ENCODE results near the gene KCNK18. TPM values are rescaled to one million over a fixed set of nuclear protein-coding genes. Genes with fewer than 3 reads are reported as not detected.

KCNK18 gene
- total RNA-seq, 2 experiments from 2014 or later, result not detected

GRCh38 chr10:117246997-117247671, 49.8 kb downstream of the KCNK18 start:
- intact Hi-C loops (cut with micrococcal nuclease), result no loop called here

GRCh38 chr10:117248750-117249465, 51.6 kb downstream of the KCNK18 start:
- Mint-ChIP-seq H3K4me1 (ENCODE audit: low read depth) (peaks cover 2% of the 10 kb centered on the region), H3K27me3 (peaks cover 34% of the 10 kb centered on the region), H3K9me3 (no peaks in the 10 kb centered on the region), H3K4me3 (no peak overlapping the region), H3K36me3 (no peaks in the 10 kb centered on the region), H3K27ac (no peak overlapping the region)
- ChIA-PET POLR2A (no interaction called here), CTCF (interaction anchor here (1.3 to 2.5 kb wide), 2 partner anchors 32 to 74 kb away, joined by 5 to 17 read pairs; no protein-coding TSS in a partner anchor)
- no peak for DNase-seq
- intact Hi-C loops (cut with micrococcal nuclease), result no loop called here

More at GRCh38 chr10:117246997-117247671, 49.8 kb downstream of the KCNK18 start:
- no peaks in the 10 kb centered on the region for H3K36me3 Mint-ChIP-seq
- H3K4me1 Mint-ChIP-seq (ENCODE audit: low read depth), result peaks cover 2% of the 10 kb centered on the region
- no peaks in the 10 kb centered on the region for H3K9me3 Mint-ChIP-seq
- peaks cover 43% of the 10 kb centered on the region for H3K27me3 Mint-ChIP-seq
- H3K27ac Mint-ChIP-seq, result no peak overlapping the region
- H3K4me3 Mint-ChIP-seq, result no peak overlapping the region
- ChIA-PET POLR2A (no interaction called here), CTCF (interaction anchor here (0.8 kb wide), 1 partner anchor 31 kb away, joined by 3 read pairs; no protein-coding TSS in a partner anchor)
- no peak for DNase-seq

- Mint-ChIP-seq H3K9me3 (no peaks in the 10 kb centered on the region), H3K36me3 (no peaks in the 10 kb centered on the region), H3K27me3 (peaks cover 30% of the 10 kb centered on the region), H3K4me3 (no peak overlapping the region), H3K4me1 (ENCODE audit: low read depth) (peaks cover 2% of the 10 kb centered on the region), H3K27ac (no peak overlapping the region)
- CTCF ChIA-PET, result interaction anchor here (1.3 to 2.5 kb wide), 2 partner anchors 33 to 75 kb away, joined by 5 to 17 read pairs; no protein-coding TSS in a partner anchor
- POLR2A ChIA-PET, result no interaction called here
- intact Hi-C loops (cut with micrococcal nuclease), result no loop called here
- DNase-seq, result no peak
Measured at GRCh38 chr10:117249493-117250093, 52.3 kb downstream of the KCNK18 start.

- DNase-seq, result no peak
Measured at GRCh38 chr10:117250411-117250810, 53.1 kb downstream of the KCNK18 start.

GRCh38 chr10:117253908-117254307, 56.6 kb downstream of the KCNK18 start:
- DNase-seq, result no peak
- no peak overlapping the region for H3K27ac Mint-ChIP-seq
- no peak overlapping the region for H3K4me3 Mint-ChIP-seq
- POLR2A ChIA-PET, result no interaction called here
- H3K9me3 Mint-ChIP-seq, result no peaks in the 10 kb centered on the region
- CTCF ChIA-PET, result no interaction called here
- H3K4me1 Mint-ChIP-seq (ENCODE audit: low read depth), result no peaks in the 10 kb centered on the region
- peaks cover 10% of the 10 kb centered on the region for H3K27me3 Mint-ChIP-seq
- no peaks in the 10 kb centered on the region for H3K36me3 Mint-ChIP-seq
- intact Hi-C loops (cut with micrococcal nuclease), result no loop called here

More at GRCh38 chr10:117250411-117250810, 53.1 kb downstream of the KCNK18 start:
- CTCF ChIA-PET, result interaction anchor here (1.0 to 2.5 kb wide), 2 partner anchors 34 to 70 kb away, joined by 3 to 17 read pairs; no protein-coding TSS in a partner anchor
- POLR2A ChIA-PET, result no interaction called here
- Mint-ChIP-seq H3K27ac (no peak overlapping the region), H3K36me3 (no peaks in the 10 kb centered on the region), H3K4me3 (no peak overlapping the region), H3K27me3 (peaks cover 25% of the 10 kb centered on the region), H3K4me1 (ENCODE audit: low read depth) (peaks cover 2% of the 10 kb centered on the region), H3K9me3 (no peaks in the 10 kb centered on the region)
- intact Hi-C loops (cut with micrococcal nuclease), result no loop called here

- Mint-ChIP-seq H3K9me3 (no peaks in the 10 kb centered on the region), H3K36me3 (no peaks in the 10 kb centered on the region), H3K4me3 (no peak overlapping the region), H3K4me1 (ENCODE audit: low read depth) (no peaks in the 10 kb centered on the region), H3K27me3 (peaks cover 12% of the 10 kb centered on the region), H3K27ac (no peak overlapping the region)
- DNase-seq, result no peak
- CTCF ChIA-PET, result no interaction called here
- intact Hi-C loops (cut with micrococcal nuclease), result no loop called here
- POLR2A ChIA-PET, result no interaction called here
Measured at GRCh38 chr10:117254338-117254737, 57.0 kb downstream of the KCNK18 start.

- no peaks in the 10 kb centered on the region for H3K9me3 Mint-ChIP-seq
- H3K27ac Mint-ChIP-seq, result no peak overlapping the region
- intact Hi-C loops (cut with micrococcal nuclease), result no loop called here
- ChIA-PET CTCF (no interaction called here), POLR2A (no interaction called here)
- H3K4me1 Mint-ChIP-seq (ENCODE audit: low read depth), result no peaks in the 10 kb centered on the region
- H3K27me3 Mint-ChIP-seq, result peaks cover 13% of the 10 kb centered on the region
- DNase-seq, result no peak
- no peak overlapping the region for H3K4me3 Mint-ChIP-seq
- no peaks in the 10 kb centered on the region for H3K36me3 Mint-ChIP-seq
Measured at GRCh38 chr10:117254774-117255735, 57.8 kb downstream of the KCNK18 start.

- no peak for DNase-seq
- no peak overlapping the region for H3K4me3 Mint-ChIP-seq
- H3K4me1 Mint-ChIP-seq (ENCODE audit: low read depth), result no peaks in the 10 kb centered on the region
- H3K27ac Mint-ChIP-seq, result no peak overlapping the region
- peaks cover 18% of the 10 kb centered on the region for H3K27me3 Mint-ChIP-seq
- intact Hi-C loops (cut with micrococcal nuclease), result no loop called here
- no peaks in the 10 kb centered on the region for H3K9me3 Mint-ChIP-seq
- H3K36me3 Mint-ChIP-seq, result no peaks in the 10 kb centered on the region
- CTCF ChIA-PET, result no interaction called here
- POLR2A ChIA-PET, result no interaction called here
Measured at GRCh38 chr10:117255835-117256460, 58.7 kb downstream of the KCNK18 start.

- no peaks in the 10 kb centered on the region for H3K4me1 Mint-ChIP-seq (ENCODE audit: low read depth)
- H3K27me3 Mint-ChIP-seq, result peaks cover 21% of the 10 kb centered on the region
- H3K4me3 Mint-ChIP-seq, result no peak overlapping the region
- no peaks in the 10 kb centered on the region for H3K9me3 Mint-ChIP-seq
- no peak for DNase-seq
- intact Hi-C loops (cut with micrococcal nuclease), result no loop called here
- H3K36me3 Mint-ChIP-seq, result no peaks in the 10 kb centered on the region
- POLR2A ChIA-PET, result no interaction called here
- H3K27ac Mint-ChIP-seq, result no peak overlapping the region
- CTCF ChIA-PET, result no interaction called here
Measured at GRCh38 chr10:117256910-117257309, 59.6 kb downstream of the KCNK18 start.

- Mint-ChIP-seq H3K36me3 (no peaks in the 10 kb centered on the region), H3K4me3 (no peak overlapping the region), H3K27ac (no peak overlapping the region), H3K27me3 (peaks cover 24% of the 10 kb centered on the region), H3K4me1 (ENCODE audit: low read depth) (no peaks in the 10 kb centered on the region), H3K9me3 (no peaks in the 10 kb centered on the region)
- ChIA-PET POLR2A (no interaction called here), CTCF (no interaction called here)
- intact Hi-C loops (cut with micrococcal nuclease), result no loop called here
- DNase-seq, result no peak
Measured at GRCh38 chr10:117257721-117258120, 60.4 kb downstream of the KCNK18 start.

- CTCF ChIA-PET, result no interaction called here
Measured at GRCh38 chr10:117259279-117259678, 62.0 kb downstream of the KCNK18 start.

More at GRCh38 chr10:117259279-117259678, 62.0 kb downstream of the KCNK18 start:
- Mint-ChIP-seq H3K27ac (no peak overlapping the region), H3K9me3 (no peaks in the 10 kb centered on the region), H3K36me3 (no peaks in the 10 kb centered on the region), H3K4me3 (no peak overlapping the region), H3K4me1 (ENCODE audit: low read depth) (no peaks in the 10 kb centered on the region), H3K27me3 (peaks cover 24% of the 10 kb centered on the region)
- intact Hi-C loops (cut with micrococcal nuclease), result no loop called here
- POLR2A ChIA-PET, result no interaction called here
- no peak for DNase-seq
